ENCODE data around the gene HACD2.

HACD2 gene

GRCh38 chr3:123584284-123584987 is 417 bp downstream of the HACD2 start:
- peak overlapping the region; percentile 68 for H3K14ac ChIP-seq (ENCODE audit: low read length)
- H3K27me3 ChIP-seq (ENCODE audit: insufficient read depth, low read length), result no peaks in the 10 kb centered on the region
- peak overlapping the region; percentile 90 for H3K4ac ChIP-seq (ENCODE audit: low read depth, low read length)
- H3K9ac ChIP-seq (ENCODE audit: low read length), result peak overlapping the region; percentile 78
- H3K27ac ChIP-seq (ENCODE audit: low read depth, low read length), result peak overlapping the region; percentile 81
- H3K18ac ChIP-seq (ENCODE audit: low read length), result peak overlapping the region; percentile 92
- peaks cover 7 to 14% of the 10 kb centered on the region in 2 experiments for H3K36me3 ChIP-seq (ENCODE audit: control insufficient read depth in 1 of 2, insufficient read depth in 2 of 2, low read length in 2 of 2)
- H3K79me2 ChIP-seq (ENCODE audit: control insufficient read depth, insufficient read depth, low read length, poor library complexity), result peaks cover 13% of the 10 kb centered on the region
- no peak overlapping the region for H3K23ac ChIP-seq (ENCODE audit: low read length)
- H3K4me2 ChIP-seq (ENCODE audit: low read length), result peak overlapping the region; percentile 71
- peak overlapping the region; percentile 55 for H4K8ac ChIP-seq (ENCODE audit: low read depth, low read length)
- no peaks in the 10 kb centered on the region for H3K9me3 ChIP-seq (ENCODE audit: insufficient read depth, low read depth, low read length)
- peak; percentile 54 to 66 for DNase-seq
- peak overlapping the region; percentile 43 for H2BK12ac ChIP-seq (ENCODE audit: low read length)
- H3K4me3 ChIP-seq (ENCODE audit: low read depth, low read length), result peak overlapping the region; percentile 92
- no CpG with 5 or more reads among the region's 65 CpGs for WGBS (ENCODE audit: extremely low coverage, insufficient coverage, insufficient read length)
- peaks cover 25% of the 10 kb centered on the region for H3K79me1 ChIP-seq (ENCODE audit: low read length)
- peak overlapping the region; percentile 76 for H2AK5ac ChIP-seq (ENCODE audit: low read length)
- peaks cover 4 to 5% of the 10 kb centered on the region in 2 experiments for H3K4me1 ChIP-seq (ENCODE audit: control insufficient read depth in 1 of 2, insufficient read depth in 2 of 2, low read length in 2 of 2)
- H4K91ac ChIP-seq (ENCODE audit: low read depth, low read length), result peak overlapping the region; percentile 84
- H2BK120ac ChIP-seq (ENCODE audit: insufficient read depth, low read length, poor library complexity), result peak overlapping the region; percentile 83
- H2AFZ ChIP-seq (ENCODE audit: insufficient read depth, low read length, poor library complexity), result peak overlapping the region; percentile 35
- H4K12ac ChIP-seq (ENCODE audit: low read depth, low read length), result peak overlapping the region; percentile 77
- peak overlapping the region; percentile 90 for H2BK5ac ChIP-seq (ENCODE audit: low read depth, low read length, poor library complexity)

- H3K79me1 ChIP-seq (ENCODE audit: low read length), result peaks cover 25% of the 10 kb centered on the region
- H3K14ac ChIP-seq (ENCODE audit: low read length), result no peak overlapping the region
- peaks cover 13% of the 10 kb centered on the region for H3K79me2 ChIP-seq (ENCODE audit: control insufficient read depth, insufficient read depth, low read length, poor library complexity)
- H2BK120ac ChIP-seq (ENCODE audit: insufficient read depth, low read length, poor library complexity), result no peak overlapping the region
- no peak overlapping the region for H2BK12ac ChIP-seq (ENCODE audit: low read length)
- no CpG with 5 or more reads among the region's 3 CpGs for WGBS (ENCODE audit: extremely low coverage, insufficient coverage, insufficient read length)
- H4K8ac ChIP-seq (ENCODE audit: low read depth, low read length), result no peak overlapping the region
- no peak overlapping the region for H2AK5ac ChIP-seq (ENCODE audit: low read length)
- no peak overlapping the region for H2AFZ ChIP-seq (ENCODE audit: insufficient read depth, low read length, poor library complexity)
- H3K18ac ChIP-seq (ENCODE audit: low read length), result no peak overlapping the region
- peaks cover 4 to 5% of the 10 kb centered on the region in 2 experiments for H3K4me1 ChIP-seq (ENCODE audit: control insufficient read depth in 1 of 2, insufficient read depth in 2 of 2, low read length in 2 of 2)
- no peak overlapping the region for H4K91ac ChIP-seq (ENCODE audit: low read depth, low read length)
- DNase-seq, result no peak
- no peaks in the 10 kb centered on the region for H3K9me3 ChIP-seq (ENCODE audit: insufficient read depth, low read depth, low read length)
- peaks cover 9 to 20% of the 10 kb centered on the region in 2 experiments for H3K36me3 ChIP-seq (ENCODE audit: control insufficient read depth in 1 of 2, insufficient read depth in 2 of 2, low read length in 2 of 2)
- no peak overlapping the region for H3K4ac ChIP-seq (ENCODE audit: low read depth, low read length)
- H3K4me2 ChIP-seq (ENCODE audit: low read length), result peak overlapping the region; percentile 34
- no peak overlapping the region for H3K4me3 ChIP-seq (ENCODE audit: low read depth, low read length)
- H4K12ac ChIP-seq (ENCODE audit: low read depth, low read length), result no peak overlapping the region
- H3K27me3 ChIP-seq (ENCODE audit: insufficient read depth, low read length), result no peaks in the 10 kb centered on the region
- H3K27ac ChIP-seq (ENCODE audit: low read depth, low read length), result no peak overlapping the region
- H3K9ac ChIP-seq (ENCODE audit: low read length), result no peak overlapping the region
- H2BK5ac ChIP-seq (ENCODE audit: low read depth, low read length, poor library complexity), result no peak overlapping the region
- no peak overlapping the region for H3K23ac ChIP-seq (ENCODE audit: low read length)
Observed at GRCh38 chr3:123583561-123583960, 1.3 kb downstream of the HACD2 start.

GRCh38 chr3:123582315-123582714 is 2.5 kb downstream of the HACD2 start:
- H3K18ac ChIP-seq (ENCODE audit: low read length), result no peak overlapping the region
- no peaks in the 10 kb centered on the region for H3K27me3 ChIP-seq (ENCODE audit: insufficient read depth, low read length)
- no peak overlapping the region for H2BK12ac ChIP-seq (ENCODE audit: low read length)
- no peak overlapping the region for H2AK5ac ChIP-seq (ENCODE audit: low read length)
- H2BK5ac ChIP-seq (ENCODE audit: low read depth, low read length, poor library complexity), result no peak overlapping the region
- no peak for DNase-seq
- no peak overlapping the region for H3K14ac ChIP-seq (ENCODE audit: low read length)
- H3K79me2 ChIP-seq (ENCODE audit: control insufficient read depth, insufficient read depth, low read length, poor library complexity), result peaks cover 13% of the 10 kb centered on the region
- no peak overlapping the region for H4K91ac ChIP-seq (ENCODE audit: low read depth, low read length)
- H4K8ac ChIP-seq (ENCODE audit: low read depth, low read length), result no peak overlapping the region
- no peak overlapping the region for H3K4me2 ChIP-seq (ENCODE audit: low read length)
- no peak overlapping the region for H3K23ac ChIP-seq (ENCODE audit: low read length)
- H4K12ac ChIP-seq (ENCODE audit: low read depth, low read length), result no peak overlapping the region
- H2AFZ ChIP-seq (ENCODE audit: insufficient read depth, low read length, poor library complexity), result no peak overlapping the region
- peaks cover 0 to 3% of the 10 kb centered on the region in 2 experiments for H3K4me1 ChIP-seq (ENCODE audit: control insufficient read depth in 1 of 2, insufficient read depth in 2 of 2, low read length in 2 of 2)
- no peaks in the 10 kb centered on the region for H3K9me3 ChIP-seq (ENCODE audit: insufficient read depth, low read depth, low read length)
- no peak overlapping the region for H3K9ac ChIP-seq (ENCODE audit: low read length)
- no peak overlapping the region for H3K4me3 ChIP-seq (ENCODE audit: low read depth, low read length)
- H3K27ac ChIP-seq (ENCODE audit: low read depth, low read length), result no peak overlapping the region
- H3K36me3 ChIP-seq (ENCODE audit: control insufficient read depth in 1 of 2, insufficient read depth in 2 of 2, low read length in 2 of 2), result peaks cover 12 to 24% of the 10 kb centered on the region in 2 experiments
- WGBS (ENCODE audit: extremely low coverage, insufficient coverage, insufficient read length), result no CpG with 5 or more reads among the region's 3 CpGs
- peak overlapping the region; percentile 76 for H3K4ac ChIP-seq (ENCODE audit: low read depth, low read length)
- peaks cover 18% of the 10 kb centered on the region for H3K79me1 ChIP-seq (ENCODE audit: low read length)
- no peak overlapping the region for H2BK120ac ChIP-seq (ENCODE audit: insufficient read depth, low read length, poor library complexity)

GRCh38 chr3:123576122-123576521 is 8.7 kb downstream of the HACD2 start:
- H3K27me3 ChIP-seq (ENCODE audit: insufficient read depth, low read length), result no peaks in the 10 kb centered on the region
- H3K9ac ChIP-seq (ENCODE audit: low read length), result no peak overlapping the region
- no peak overlapping the region for H3K4ac ChIP-seq (ENCODE audit: low read depth, low read length)
- H2BK5ac ChIP-seq (ENCODE audit: low read depth, low read length, poor library complexity), result no peak overlapping the region
- H3K14ac ChIP-seq (ENCODE audit: low read length), result no peak overlapping the region
- no peaks in the 10 kb centered on the region for H3K79me1 ChIP-seq (ENCODE audit: low read length)
- H3K9me3 ChIP-seq (ENCODE audit: insufficient read depth, low read depth, low read length), result no peaks in the 10 kb centered on the region
- H3K4me3 ChIP-seq (ENCODE audit: low read depth, low read length), result no peak overlapping the region
- H2AFZ ChIP-seq (ENCODE audit: insufficient read depth, low read length, poor library complexity), result no peak overlapping the region
- H3K4me1 ChIP-seq (ENCODE audit: control insufficient read depth in 1 of 2, insufficient read depth in 2 of 2, low read length in 2 of 2), result peaks cover 7% of the 10 kb centered on the region in 2 experiments
- DNase-seq, result no peak
- H3K4me2 ChIP-seq (ENCODE audit: low read length), result no peak overlapping the region
- no CpG with 5 or more reads among the region's 3 CpGs for WGBS (ENCODE audit: extremely low coverage, insufficient coverage, insufficient read length)
- no peaks in the 10 kb centered on the region for H3K79me2 ChIP-seq (ENCODE audit: control insufficient read depth, insufficient read depth, low read length, poor library complexity)
- H2BK12ac ChIP-seq (ENCODE audit: low read length), result no peak overlapping the region
- H2AK5ac ChIP-seq (ENCODE audit: low read length), result no peak overlapping the region
- H3K18ac ChIP-seq (ENCODE audit: low read length), result no peak overlapping the region
- H3K27ac ChIP-seq (ENCODE audit: low read depth, low read length), result no peak overlapping the region
- peaks cover 16 to 23% of the 10 kb centered on the region in 2 experiments for H3K36me3 ChIP-seq (ENCODE audit: control insufficient read depth in 1 of 2, insufficient read depth in 2 of 2, low read length in 2 of 2)
- no peak overlapping the region for H4K12ac ChIP-seq (ENCODE audit: low read depth, low read length)
- no peak overlapping the region for H4K91ac ChIP-seq (ENCODE audit: low read depth, low read length)
- no peak overlapping the region for H2BK120ac ChIP-seq (ENCODE audit: insufficient read depth, low read length, poor library complexity)
- H3K23ac ChIP-seq (ENCODE audit: low read length), result no peak overlapping the region
- no peak overlapping the region for H4K8ac ChIP-seq (ENCODE audit: low read depth, low read length)

Measured in trophoblast cell (in vitro differentiated cells and primary cell).